Endothelial cell of hepatic sinusoid (primary cell): Measurements from ENCODE around the gene YWHAE.
"Not testable (repeated sequence)": the region's sequence is repeated elsewhere in the genome, so short reads cannot be mapped to it uniquely, and the experiment has no call there.

ENCODE experiments used
- in situ Hi-C: cut with HindIII; loops from 2 replicates; pipeline ENCODE4 v1.10.0; 2017; ENCODE audit warnings: low sequenced_read_pairs

The YWHAE gene

DNA sequence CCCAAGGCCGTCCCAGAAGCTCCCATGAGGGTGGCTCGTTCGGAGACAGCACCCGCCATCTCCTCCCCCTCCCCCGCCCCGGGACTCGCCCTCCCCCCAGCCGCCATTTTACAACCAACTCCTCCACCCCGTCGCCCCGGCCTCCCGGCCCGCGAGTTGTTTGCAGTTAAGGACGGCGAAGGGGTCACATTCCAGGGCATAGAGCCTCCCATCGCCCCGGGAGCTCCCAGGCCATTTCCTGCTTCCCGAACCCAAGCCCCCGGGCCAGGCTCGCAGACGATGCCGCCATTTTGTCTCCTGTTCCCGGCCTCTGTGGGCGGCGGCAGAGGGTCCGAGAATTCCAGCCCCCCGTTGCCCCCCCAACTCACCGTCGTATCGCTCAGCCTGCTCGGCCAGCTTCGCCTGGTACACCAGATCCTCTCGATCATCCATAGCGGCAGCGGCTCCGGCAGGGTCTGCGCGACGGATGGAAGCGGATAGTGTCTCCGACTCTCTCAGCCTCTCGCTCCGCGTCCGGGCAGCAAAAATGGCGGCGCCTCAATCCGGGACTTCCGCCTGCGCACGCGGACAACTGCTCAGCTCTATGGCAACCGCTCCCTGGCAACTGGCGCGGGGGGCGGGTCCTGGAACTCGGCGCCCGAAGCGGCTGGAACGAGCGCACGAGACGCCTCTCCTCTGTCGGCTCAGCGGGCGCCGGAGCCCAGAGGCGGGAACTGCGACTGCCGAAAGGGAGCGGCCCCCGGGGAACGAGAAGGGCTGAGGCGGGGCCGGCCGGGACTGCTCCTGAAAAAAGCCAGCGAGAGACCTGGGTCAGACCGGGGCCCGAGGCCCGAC is at the start of gene YWHAE:
YWHAE (minus strand) TSS at position 544 of the 834 bp plus-strand sequence; CDS start at position 432, 112 bp downstream.
- in situ Hi-C loops = no loop called here

DNA sequence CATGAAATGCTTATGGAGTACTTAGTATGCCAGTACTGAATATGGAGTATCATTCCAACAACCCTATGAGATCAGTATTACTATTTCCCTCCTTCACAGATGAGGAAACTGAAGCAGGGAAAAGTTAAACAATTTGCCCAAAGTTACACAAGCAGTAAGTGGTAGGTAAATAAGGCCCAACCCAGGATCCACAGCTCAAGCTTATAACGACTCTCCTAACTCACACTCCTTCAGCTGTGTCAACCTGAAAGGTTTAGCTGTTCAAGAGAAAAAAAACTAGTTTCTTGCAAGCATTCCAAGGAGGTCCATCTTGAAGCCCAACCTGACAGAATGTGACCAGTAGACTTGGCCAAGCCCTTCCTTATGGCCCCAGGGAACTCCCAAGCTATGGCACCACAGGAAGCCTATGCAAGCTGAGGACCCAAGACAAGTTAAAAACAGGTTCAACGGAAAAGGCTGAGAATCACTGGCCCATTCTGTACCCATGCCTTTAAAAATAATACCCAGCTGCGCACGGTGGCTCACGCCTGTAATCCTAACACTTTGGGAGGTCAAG is 49.5 kb upstream of the YWHAE start:
- in situ Hi-C loops = loop anchor here (5.0 kb wide), 2 partner anchors 72 to 83 kb away; no protein-coding TSS in a partner anchor

GRCh38 chr17:1447052-1447451 is 47.0 kb upstream of the YWHAE start:
- in situ Hi-C loops = loop anchor here (5.0 kb wide), 2 partner anchors 70 to 85 kb away; no protein-coding TSS in a partner anchor

DNA sequence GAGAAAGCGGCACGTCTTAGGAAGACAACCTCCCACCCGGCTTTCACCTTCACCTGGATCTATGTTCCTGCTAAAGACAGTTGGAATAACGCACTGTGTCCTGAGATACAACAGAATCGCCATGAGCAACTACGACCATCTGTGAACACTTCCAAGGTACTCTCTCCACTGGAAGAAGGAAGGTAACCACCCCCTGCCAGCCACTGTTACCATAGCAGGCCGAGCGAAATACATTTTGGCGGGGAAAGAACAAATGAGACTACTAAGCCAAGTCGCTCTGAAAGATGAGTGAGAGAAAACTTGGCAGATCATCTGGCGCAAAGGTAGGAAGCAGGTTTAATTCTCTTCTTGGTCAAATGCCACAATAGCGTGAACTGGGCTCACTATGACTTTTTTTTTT is 46.2 kb upstream of the YWHAE start:
- in situ Hi-C loops = loop anchor here (5.0 kb wide), 2 partner anchors 69 to 86 kb away; no protein-coding TSS in a partner anchor

DNA sequence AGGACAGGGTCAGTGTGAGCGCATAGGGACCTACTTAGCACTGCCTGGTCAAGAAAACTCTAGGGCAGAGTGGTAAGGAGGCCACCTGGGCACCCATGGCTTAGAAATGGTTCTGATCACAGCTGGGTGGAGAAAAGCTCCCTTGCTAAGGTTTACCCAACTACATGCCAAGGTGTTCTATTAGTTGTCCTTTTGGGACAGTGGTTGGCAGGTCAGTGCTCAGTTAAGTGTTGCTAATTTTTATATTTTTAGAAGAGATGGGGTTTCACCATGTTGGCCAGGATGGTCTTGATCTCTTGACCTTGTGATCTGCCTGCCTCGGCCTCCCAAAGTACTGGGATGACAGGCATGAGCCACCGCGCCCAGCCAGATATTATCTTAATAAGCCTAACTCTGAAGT is 45.7 kb upstream of the YWHAE start:
- in situ Hi-C loops = loop anchor here (5.0 kb wide), 2 partner anchors 68 to 87 kb away; no protein-coding TSS in a partner anchor

- in situ Hi-C loops = not testable (repeated sequence)
Observed at GRCh38 chr17:1442721-1443120, 42.7 kb upstream of the YWHAE start.

DNA sequence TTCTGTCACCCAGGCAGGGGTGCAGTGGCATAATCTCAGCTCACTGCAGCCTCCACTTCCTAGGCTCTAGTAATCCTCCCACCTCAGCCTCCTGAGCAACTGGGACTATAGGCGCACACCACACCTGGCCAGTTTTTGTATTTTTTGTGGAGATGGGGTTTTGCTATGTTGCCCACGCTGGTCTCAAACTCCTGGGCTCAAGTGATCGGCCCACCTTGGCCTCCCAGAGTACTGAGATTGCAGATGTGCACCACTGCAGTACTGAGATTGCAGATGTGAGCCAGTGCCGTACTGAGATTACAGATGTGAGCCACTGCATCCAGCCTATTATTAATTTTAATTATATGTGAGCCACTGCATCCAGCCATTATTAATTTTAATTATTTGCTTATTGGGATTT is 42.2 kb upstream of the YWHAE start:
- in situ Hi-C loops = no loop called here

DNA sequence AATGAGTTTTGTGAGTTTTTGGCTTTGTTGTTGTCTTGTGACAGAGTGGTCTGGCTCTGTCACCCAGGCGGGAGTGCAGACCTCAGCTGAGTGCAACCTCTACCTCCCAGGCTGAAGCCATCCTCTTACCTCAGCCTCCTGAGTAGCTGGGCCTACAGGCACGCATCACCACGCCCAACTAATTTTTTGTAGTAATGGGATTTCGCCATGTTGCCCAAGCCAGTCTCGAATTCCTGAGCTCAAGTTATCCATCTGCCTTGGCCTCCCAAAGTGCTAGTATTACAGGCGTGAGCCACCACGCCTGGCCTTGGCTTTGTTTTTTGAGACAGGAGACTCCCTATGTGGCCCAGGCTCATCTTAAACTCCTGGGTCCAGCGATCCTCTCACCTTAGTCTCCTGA is 40.9 kb upstream of the YWHAE start:
- in situ Hi-C loops = no loop called here

DNA sequence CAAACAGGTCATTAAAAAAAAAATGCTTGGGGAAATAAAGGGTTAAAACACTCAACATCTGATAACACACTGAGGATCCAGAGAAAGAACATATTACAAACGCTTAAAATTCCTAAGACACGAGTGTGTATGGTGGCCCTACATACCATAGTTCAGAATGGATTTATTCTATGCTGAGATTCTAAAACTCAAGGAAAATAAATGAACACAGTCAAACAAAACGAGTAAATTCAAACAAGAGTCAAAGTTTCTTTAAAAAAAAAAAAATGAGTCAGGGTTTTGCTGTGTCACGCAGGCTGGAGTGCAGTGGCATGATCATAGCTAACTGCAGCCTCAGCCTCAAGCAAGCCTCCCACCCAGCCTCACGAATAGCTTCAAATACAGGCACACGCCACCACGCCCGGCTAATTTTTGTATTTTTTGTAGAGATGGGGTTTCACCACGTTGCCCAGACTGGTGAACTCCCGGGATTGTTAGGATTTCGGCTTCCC is 38.6 kb upstream of the YWHAE start:
- in situ Hi-C loops = loop anchor here (5.0 kb wide), 1 partner anchor 69 kb away; no protein-coding TSS in a partner anchor

DNA sequence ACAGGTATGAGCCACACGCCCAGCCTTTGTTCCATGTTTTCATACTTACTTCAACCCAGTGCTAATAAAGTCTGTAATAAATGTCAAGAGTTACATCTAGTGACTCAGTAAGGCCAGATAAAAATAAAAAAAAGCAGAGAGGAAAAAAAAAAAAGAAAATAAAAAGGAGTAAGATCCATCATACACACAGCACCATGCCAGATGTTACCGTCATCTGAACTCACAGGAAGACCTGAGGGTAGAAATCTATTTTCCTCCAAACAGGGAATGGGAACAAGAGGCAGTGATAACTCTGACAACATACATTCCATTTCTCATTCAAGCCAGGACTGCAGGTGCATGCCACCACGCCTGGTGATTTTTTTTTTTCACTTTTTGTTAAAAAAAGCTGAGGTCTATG is 35.3 kb upstream of the YWHAE start:
- in situ Hi-C loops = loop anchor here (5.0 kb wide), 1 partner anchor 72 kb away; no protein-coding TSS in a partner anchor

DNA sequence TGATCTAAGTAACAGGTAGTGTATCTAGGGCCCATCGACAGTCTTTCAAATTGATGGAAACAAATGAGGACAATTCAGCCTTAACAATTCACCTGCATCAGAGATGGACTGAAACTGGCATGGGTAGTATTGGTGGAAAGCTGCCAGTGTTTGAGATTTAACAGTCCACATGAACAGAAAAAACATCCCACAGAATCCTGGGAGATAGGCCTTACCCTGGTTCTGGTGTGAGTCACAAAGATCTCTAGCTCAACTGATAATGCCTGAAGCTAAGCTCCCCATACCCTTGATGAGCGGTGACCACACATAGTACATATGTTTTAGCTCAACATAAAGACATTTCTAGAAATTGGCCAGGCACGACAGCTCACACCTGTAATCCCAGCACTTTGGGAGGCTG is 34.1 kb upstream of the YWHAE start:
- in situ Hi-C loops = no loop called here

GRCh38 chr17:1431631-1432104 is 31.6 kb upstream of the YWHAE start:
- in situ Hi-C loops = no loop called here

- in situ Hi-C loops = no loop called here
Observed at GRCh38 chr17:1423456-1424135, 23.6 kb upstream of the YWHAE start.

- in situ Hi-C loops = no loop called here
Observed at GRCh38 chr17:1422885-1423284, 22.9 kb upstream of the YWHAE start.

DNA sequence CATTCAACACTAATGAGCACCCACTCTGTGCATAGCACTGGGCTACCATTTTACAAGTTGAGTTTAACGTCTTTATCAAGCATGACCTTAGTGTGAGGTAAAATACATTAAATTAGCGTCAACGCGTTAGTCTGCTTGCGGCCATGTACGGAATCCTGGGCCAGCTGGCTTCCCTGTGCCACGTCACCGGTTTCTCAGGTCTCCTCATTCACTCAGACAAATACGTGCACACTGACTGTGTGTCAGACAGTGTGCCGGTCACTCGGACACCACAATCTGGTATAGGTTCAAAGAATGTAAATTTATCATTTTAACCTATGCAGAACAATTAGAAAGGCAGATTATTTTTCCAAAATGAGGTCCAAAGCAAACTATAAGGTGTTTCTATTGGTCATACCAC is 21.4 kb upstream of the YWHAE start:
- in situ Hi-C loops = no loop called here

DNA sequence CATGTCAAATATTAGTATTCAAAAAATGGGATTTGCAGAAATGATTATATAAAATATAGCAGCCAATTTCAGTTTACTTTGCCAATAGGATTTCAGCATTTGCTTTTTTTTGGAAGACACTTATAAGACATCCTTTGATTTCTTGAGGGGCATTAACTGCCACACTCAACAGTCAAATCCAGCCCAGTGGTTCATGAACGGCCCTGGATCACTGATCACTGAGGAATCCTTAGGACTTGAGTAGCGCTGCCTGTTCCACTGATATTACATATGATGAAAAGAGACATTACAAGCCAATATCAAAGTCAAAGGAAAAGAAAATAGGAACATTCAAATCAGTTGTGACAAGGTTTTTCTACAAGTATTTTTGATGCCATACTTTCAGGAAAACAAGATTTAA is 21.0 kb upstream of the YWHAE start:
- in situ Hi-C loops = no loop called here

DNA sequence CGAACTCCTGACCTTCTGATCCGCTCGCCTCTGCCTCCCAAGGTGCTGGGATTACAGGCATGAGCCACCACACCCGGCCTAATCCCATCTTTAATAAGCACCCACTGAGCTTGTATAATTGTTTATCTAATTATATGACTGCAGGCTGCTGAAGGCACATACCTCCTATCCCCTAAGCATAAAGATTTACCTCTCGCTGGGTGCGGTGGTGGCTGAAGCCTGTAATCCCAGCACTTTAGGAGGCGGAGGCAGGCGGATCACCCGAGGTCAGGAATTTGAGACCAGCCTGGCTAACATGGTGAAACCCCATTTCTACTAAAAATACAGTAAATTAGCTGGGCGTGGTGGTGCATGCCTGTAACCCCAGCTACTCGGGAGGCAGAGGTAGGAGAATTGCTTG is 20.1 kb upstream of the YWHAE start:
- in situ Hi-C loops = no loop called here

- in situ Hi-C loops = not testable (repeated sequence)
Observed at GRCh38 chr17:1418476-1418875, 18.5 kb upstream of the YWHAE start.

- in situ Hi-C loops = no loop called here
Observed at GRCh38 chr17:1416414-1416813, 16.4 kb upstream of the YWHAE start.

DNA sequence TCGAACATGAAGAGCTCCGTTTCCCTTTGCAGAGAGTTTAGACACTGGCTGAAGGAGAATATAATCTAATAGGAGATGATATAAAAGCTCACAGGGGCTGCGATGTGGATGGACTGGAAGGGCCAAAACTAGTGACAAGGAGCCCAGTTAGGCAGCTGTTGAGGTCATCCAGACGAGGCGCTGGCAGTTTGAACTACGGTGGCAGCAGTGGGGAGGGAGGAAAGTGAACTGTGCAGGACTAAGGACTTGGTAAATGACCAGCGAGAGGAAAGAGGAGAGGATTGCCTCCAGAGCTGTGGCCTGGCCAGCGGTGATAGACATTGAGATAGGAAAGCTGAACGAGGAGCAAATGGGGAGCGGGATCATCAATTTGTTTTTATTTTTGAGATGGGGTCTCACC is 14.6 kb upstream of the YWHAE start:
- in situ Hi-C loops = no loop called here

DNA sequence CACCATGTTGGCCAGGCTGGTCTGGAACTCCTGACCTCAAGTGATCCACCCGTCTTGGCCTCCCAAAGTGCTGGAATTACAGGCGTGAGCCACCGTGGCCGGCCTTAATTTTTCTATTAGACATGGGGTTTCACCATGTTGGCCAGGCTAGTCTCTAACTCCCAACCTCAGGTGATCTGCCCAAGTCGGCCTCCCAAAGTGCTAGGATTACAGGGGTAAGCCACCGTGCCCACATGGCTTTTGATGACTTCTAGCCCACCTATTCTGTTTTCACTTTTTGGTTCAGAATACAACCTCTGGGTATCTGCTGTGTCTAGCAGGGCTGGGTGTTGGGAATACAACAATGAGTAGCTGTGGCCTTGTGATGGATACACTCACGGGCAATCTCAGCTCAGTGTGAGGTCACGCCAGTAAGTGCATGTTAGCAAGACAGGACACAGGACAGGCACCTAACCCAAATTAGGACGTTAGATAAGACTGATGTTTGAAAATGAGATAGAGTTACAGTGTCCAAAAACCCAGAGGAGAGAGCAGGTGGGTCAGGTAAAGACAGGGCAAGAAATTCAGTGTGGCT is 14.1 kb upstream of the YWHAE start:
- in situ Hi-C loops = no loop called here
